ENCODE results near the gene DPH2. TPM values are rescaled to one million over a fixed set of nuclear protein-coding genes. Genes with fewer than 3 reads are reported as not detected.

DPH2 gene
- polyA plus RNA-seq, 1 donor from 2014 or later: 26.0 TPM

GRCh38 chr1:43963890-43964289 lies 5.9 kb upstream of the DPH2 start:
- H3K27ac ChIP-seq (ENCODE audit: low read length): no peak overlapping the region
- TF ChIP-seq EP300 (conservative IDR thresholded peaks at IDR 0.05; ENCODE audit: poor library complexity, severe bottlenecking): no peak
- no peak for TF ChIP-seq MXI1 (conservative IDR thresholded peaks at IDR 0.05; ENCODE audit: poor library complexity, severe bottlenecking)
- no peak for TF ChIP-seq POLR2AphosphoS5 (IDR thresholded peaks at IDR 0.05)
- TF ChIP-seq SMC3 (conservative IDR thresholded peaks at IDR 0.05; ENCODE audit: poor library complexity): no peak
- no peak for TF ChIP-seq EZH2 (IDR thresholded peaks at IDR 0.05; ENCODE audit: borderline replicate concordance, insufficient read depth, low read length, poor library complexity, severe bottlenecking)
- TF ChIP-seq REST (IDR thresholded peaks at IDR 0.05; ENCODE audit: borderline replicate concordance): no peak
- no peak for TF ChIP-seq CTCF (IDR thresholded peaks at IDR 0.05; ENCODE audit: poor library complexity, severe bottlenecking)
- TF ChIP-seq TAF1 (IDR thresholded peaks at IDR 0.05; ENCODE audit: low read depth): no peak
- no peak for TF ChIP-seq RAD21 (conservative IDR thresholded peaks at IDR 0.05)
- H4K20me1 ChIP-seq (ENCODE audit: insufficient read depth): no peaks in the 10 kb centered on the region
- H3F3A ChIP-seq (ENCODE audit: insufficient read depth, low read length, poor library complexity, severe bottlenecking): no peaks in the 10 kb centered on the region
- peaks cover 24% of the 10 kb centered on the region for H3K36me3 ChIP-seq (ENCODE audit: insufficient read depth, low read length)
- no peaks in the 10 kb centered on the region for H3K9me2 ChIP-seq (ENCODE audit: insufficient read depth, low read length)
- no peaks in the 10 kb centered on the region for H3K79me2 ChIP-seq (replicated peaks; ENCODE audit: insufficient read depth, low read length)
- H3K4me2 ChIP-seq (ENCODE audit: low read length): no peak overlapping the region
- no peaks in the 10 kb centered on the region for H3K27me3 ChIP-seq (ENCODE audit: insufficient read depth, low read depth, low read length)
- no peak overlapping the region for H3K4me3 ChIP-seq (ENCODE audit: low read length)
- H3K9ac ChIP-seq (ENCODE audit: low read length): no peak overlapping the region
- H3K9me3 ChIP-seq (ENCODE audit: low read length): no peaks in the 10 kb centered on the region
- no peak overlapping the region for H2AFZ ChIP-seq (ENCODE audit: low read depth, low read length)

- Histone ChIP-seq H3K9me2 (ENCODE audit: insufficient read depth, low read length) (no peaks in the 10 kb centered on the region), H3K4me3 (ENCODE audit: low read length) (no peak overlapping the region), H3K4me2 (ENCODE audit: low read length) (no peak overlapping the region), H2AFZ (ENCODE audit: low read depth, low read length) (no peak overlapping the region), H3K79me2 (replicated peaks; ENCODE audit: insufficient read depth, low read length) (no peaks in the 10 kb centered on the region), H3K9me3 (ENCODE audit: low read length) (no peaks in the 10 kb centered on the region), H3K9ac (ENCODE audit: low read length) (no peak overlapping the region), H4K20me1 (ENCODE audit: insufficient read depth) (no peaks in the 10 kb centered on the region), H3K27me3 (ENCODE audit: insufficient read depth, low read depth, low read length) (no peaks in the 10 kb centered on the region), H3F3A (ENCODE audit: insufficient read depth, low read length, poor library complexity, severe bottlenecking) (no peaks in the 10 kb centered on the region), H3K36me3 (ENCODE audit: insufficient read depth, low read length) (peaks cover 20% of the 10 kb centered on the region), H3K27ac (ENCODE audit: low read length) (no peak overlapping the region)
- no peak for TF ChIP-seq TAF1 (IDR thresholded peaks at IDR 0.05; ENCODE audit: low read depth)
- no peak for TF ChIP-seq EP300 (conservative IDR thresholded peaks at IDR 0.05; ENCODE audit: poor library complexity, severe bottlenecking)
- no peak for TF ChIP-seq MXI1 (conservative IDR thresholded peaks at IDR 0.05; ENCODE audit: poor library complexity, severe bottlenecking)
- no peak for TF ChIP-seq POLR2AphosphoS5 (IDR thresholded peaks at IDR 0.05)
- no peak for TF ChIP-seq REST (IDR thresholded peaks at IDR 0.05; ENCODE audit: borderline replicate concordance)
- TF ChIP-seq RAD21 (conservative IDR thresholded peaks at IDR 0.05): no peak
- no peak for TF ChIP-seq CTCF (IDR thresholded peaks at IDR 0.05; ENCODE audit: poor library complexity, severe bottlenecking)
- no peak for TF ChIP-seq SMC3 (conservative IDR thresholded peaks at IDR 0.05; ENCODE audit: poor library complexity)
- TF ChIP-seq EZH2 (IDR thresholded peaks at IDR 0.05; ENCODE audit: borderline replicate concordance, insufficient read depth, low read length, poor library complexity, severe bottlenecking): no peak
Measured at GRCh38 chr1:43965316-43965715, 4.5 kb upstream of the DPH2 start.
